Measurements from ENCODE around the gene NCBP2.

NCBP2 gene

DNA sequence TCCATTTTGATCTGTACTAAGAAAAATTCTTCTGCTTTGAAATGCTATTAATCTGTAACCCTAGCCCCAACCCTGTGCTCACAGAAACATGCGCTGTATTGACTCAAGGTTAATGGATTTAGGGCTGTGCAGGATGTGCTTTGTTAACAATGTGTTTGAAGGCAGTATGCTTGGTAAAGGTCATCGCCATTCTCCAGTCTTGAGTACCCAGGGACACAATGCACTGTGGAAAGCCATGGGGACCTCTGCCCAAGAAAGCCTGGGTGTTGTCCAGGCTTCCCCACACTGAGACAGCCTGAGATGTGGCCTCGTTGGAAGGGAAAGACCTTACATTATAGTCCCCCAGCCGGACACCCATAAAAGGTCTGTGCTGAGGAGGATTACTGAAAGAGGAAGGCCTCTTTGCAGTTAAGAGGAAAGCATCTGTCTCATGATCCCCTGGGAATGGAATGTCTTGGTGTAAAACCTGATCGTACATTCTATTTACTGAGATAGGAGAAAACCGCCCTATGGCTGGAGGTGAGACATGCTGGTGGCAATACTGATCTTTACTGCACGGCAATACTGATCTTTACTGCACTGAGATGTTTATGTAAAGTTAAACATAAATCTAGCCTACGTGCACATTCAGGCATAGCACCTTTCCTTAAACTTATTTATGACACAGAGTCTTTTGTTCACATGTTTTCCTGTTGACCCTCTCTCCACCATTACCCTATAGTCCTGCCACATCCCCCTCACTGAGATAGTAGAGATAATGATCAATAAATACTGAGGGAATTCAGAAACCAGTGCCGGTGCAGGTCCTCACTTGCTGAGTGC lies 20.0 kb upstream of the NCBP2 start:
- TF ChIP-seq, protein P1, sequence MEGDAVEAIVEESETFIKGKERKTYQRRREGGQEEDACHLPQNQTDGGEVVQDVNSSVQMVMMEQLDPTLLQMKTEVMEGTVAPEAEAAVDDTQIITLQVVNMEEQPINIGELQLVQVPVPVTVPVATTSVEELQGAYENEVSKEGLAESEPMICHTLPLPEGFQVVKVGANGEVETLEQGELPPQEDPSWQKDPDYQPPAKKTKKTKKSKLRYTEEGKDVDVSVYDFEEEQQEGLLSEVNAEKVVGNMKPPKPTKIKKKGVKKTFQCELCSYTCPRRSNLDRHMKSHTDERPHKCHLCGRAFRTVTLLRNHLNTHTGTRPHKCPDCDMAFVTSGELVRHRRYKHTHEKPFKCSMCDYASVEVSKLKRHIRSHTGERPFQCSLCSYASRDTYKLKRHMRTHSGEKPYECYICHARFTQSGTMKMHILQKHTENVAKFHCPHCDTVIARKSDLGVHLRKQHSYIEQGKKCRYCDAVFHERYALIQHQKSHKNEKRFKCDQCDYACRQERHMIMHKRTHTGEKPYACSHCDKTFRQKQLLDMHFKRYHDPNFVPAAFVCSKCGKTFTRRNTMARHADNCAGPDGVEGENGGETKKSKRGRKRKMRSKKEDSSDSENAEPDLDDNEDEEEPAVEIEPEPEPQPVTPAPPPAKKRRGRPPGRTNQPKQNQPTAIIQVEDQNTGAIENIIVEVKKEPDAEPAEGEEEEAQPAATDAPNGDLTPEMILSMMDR (IDR thresholded peaks at IDR 0.05; ENCODE audit: low read depth, low read length) = no peak
- DNase-seq (ENCODE audit: extremely low read depth, low read depth) = no peak

DNA sequence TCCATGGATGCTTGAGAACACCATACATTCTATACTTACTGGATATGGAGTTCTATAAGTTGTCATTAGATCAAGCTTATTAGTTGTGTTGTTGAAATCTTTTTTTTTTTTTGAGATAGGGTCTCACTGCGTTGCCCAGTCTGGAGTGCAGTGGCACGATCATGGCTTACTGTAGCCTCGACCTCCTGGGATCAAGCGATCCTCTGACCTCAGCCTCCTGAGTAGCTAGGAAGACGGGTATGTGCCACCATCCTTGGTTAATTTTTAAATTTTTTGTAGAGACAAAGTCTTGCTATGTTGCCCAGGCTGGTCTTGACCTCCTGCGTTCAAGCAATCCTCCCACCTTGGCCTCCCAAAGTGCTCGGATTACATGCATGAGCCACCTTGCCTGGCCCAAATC lies 12.5 kb upstream of the NCBP2 start:
- TF ChIP-seq, protein P1 (IDR thresholded peaks at IDR 0.05; ENCODE audit: low read depth, low read length) = no peak

DNA sequence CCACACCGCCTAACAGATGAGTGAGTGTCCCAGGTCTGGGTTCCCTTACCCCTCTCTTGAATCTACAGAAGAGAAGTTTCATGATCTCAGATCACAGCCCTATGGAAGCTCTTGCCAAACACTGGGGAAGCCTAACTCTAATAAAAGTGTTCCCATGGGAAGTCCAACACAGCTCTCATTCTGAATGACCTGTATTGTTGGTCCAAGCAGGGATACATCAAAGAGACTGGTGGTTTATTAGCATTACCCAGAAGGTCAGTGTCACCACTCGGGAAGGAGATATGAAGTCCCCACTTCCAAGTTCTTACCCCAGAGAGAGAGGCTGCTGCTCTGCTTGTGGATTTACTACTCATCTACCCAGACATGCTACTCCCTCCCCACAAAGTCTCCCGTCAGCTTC lies 9.0 kb upstream of the NCBP2 start:
- TF ChIP-seq, protein P1 (IDR thresholded peaks at IDR 0.05; ENCODE audit: low read depth, low read length) = no peak
- no peak for DNase-seq (ENCODE audit: extremely low read depth, low read depth)

More for the DNA sequence above, 12.5 kb upstream of the NCBP2 start:
- no peak for DNase-seq (ENCODE audit: extremely low read depth, low read depth)

DNA sequence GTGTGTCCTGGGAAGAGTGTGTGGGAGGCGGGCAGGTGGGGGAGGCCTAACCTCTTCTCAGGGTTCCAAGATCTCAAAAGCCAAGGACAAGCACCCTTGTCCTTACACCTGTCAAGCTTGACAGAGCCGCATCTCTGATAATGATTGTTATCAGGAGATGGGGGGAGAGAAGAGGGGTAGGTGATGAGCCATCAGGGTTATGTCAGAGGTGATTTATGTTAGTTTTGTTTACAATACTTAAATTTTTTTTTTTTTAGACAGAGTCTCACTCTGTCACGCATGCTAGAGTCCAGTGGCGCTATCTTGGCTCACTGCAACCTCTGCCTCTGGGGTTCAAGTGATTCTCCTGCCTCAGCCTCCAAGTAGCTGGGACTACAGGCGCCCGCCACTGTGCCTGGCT lies 7.4 kb upstream of the NCBP2 start:
- TF ChIP-seq, protein P1 (IDR thresholded peaks at IDR 0.05; ENCODE audit: low read depth, low read length) = no peak
- no peak for DNase-seq (ENCODE audit: extremely low read depth, low read depth)

DNA sequence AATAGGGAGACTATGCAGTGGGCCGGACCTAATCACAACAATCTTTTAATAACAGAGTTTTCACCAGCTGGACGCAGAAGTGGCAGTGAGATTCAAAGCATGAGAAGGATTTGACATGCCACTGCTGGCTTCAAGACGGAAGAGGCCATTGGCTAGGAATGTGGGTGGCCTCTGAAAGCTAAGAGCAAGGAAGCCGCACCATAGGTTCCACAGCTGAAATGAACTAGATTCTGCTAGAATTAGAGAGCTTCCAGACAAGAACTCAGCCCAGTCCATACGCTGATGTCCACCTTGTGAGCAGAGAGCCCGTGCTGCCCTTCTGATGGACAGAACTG lies 6.9 kb upstream of the NCBP2 start:
- DNase-seq (ENCODE audit: extremely low read depth, low read depth) = no peak

DNA sequence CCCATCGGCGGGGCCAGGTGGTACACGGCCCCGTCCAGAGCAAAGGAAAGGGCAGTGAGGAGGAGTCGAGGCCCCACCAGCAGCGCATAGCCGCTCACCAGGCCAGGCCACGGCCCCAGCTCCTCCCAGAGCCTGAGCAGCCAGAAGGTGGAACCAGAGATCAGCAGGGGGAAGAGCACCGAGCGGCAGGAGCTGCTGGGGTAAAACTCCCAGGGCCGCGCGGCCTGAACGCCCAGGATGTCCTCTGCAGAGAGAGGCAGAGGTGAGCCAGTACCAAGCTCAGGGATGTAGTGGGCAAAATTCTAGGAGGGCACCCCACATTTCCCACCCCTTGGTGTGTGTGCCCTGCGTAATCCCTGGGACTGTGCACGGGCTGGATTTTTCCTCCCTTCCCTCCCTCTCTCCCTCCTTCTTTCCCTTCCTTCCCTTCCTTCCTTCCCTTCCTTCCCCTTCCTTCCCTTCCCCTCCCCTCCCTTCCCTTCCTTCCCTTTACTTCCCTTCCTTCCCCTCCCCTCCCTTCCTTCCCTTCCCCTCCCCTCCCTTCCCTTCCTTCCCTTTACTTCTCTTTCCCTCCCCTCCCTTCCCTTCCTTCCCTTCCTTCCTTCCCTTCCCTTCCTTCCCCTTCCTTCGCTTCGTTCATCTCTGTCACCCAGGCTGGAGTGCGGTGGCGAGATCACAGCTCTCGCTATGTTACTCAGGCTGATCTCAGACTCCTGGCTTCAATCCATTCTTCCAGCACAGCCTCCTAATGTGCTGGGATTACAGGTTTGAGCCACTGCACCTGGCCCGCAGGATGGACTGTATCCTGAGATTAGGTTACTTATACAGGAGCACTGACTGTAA lies 6.3 kb upstream of the NCBP2 start:
- no peak for DNase-seq (ENCODE audit: extremely low read depth, low read depth)
- TF ChIP-seq, protein P1 (IDR thresholded peaks at IDR 0.05; ENCODE audit: low read depth, low read length) = peak; percentile 2

More for the DNA sequence above, 6.9 kb upstream of the NCBP2 start:
- TF ChIP-seq, protein P1 (IDR thresholded peaks at IDR 0.05; ENCODE audit: low read depth, low read length) = no peak

DNA sequence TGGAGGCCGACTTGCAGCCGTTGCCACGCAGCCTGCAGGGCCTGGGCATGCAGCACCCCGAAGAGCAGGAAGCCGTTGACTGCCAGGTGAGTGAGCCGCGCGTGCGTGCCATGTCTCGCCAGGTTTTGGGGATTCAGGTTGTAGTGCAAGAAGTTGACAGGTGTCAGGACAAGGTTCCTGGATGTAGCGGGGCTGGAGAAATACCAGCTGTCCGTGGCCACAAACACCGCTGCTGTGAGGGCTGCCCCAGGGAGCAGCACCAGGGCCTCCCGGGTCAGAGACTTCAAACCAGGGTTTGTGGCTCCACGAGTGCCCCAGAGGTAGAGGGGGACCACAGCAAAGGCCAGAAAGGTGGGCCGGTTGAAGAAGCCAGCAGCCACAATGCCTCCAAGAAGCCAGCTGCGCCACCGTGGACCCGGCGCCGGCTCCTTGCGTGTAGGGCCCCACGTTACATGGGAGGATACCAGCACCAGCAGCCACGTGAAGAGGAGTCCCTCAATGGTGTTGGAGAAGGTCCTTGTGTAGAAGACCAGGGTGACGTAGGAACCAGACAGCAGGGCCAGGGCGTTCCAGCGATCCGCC lies 5.6 kb upstream of the NCBP2 start:
- no peak for DNase-seq (ENCODE audit: extremely low read depth, low read depth)
- TF ChIP-seq, protein P1 (IDR thresholded peaks at IDR 0.05; ENCODE audit: low read depth, low read length) = no peak

Measured in AG09319 (cell line).